GM19099 (cell line): ENCODE data around the gene PPM1M.

Source experiments
- POLR2A ChIP-seq: IDR thresholded peaks from 3 replicates; pipeline ENCODE4 v1.6.1; 2011; ENCODE audit warnings: low read depth; ENCODE audit not compliant: insufficient read length; ENCODE audit errors: extremely low read depth

PPM1M gene

GRCh38 chr3:52210037-52210436 is 35.5 kb upstream of the PPM1M start:
- TF ChIP-seq POLR2A, result no peak

GRCh38 chr3:52210550-52211046 is 35.0 kb upstream of the PPM1M start:
- no peak for TF ChIP-seq POLR2A

GRCh38 chr3:52211268-52211891 is 34.2 kb upstream of the PPM1M start:
- no peak for TF ChIP-seq POLR2A

GRCh38 chr3:52213005-52213404 is 32.6 kb upstream of the PPM1M start:
- TF ChIP-seq POLR2A, result no peak

DNA sequence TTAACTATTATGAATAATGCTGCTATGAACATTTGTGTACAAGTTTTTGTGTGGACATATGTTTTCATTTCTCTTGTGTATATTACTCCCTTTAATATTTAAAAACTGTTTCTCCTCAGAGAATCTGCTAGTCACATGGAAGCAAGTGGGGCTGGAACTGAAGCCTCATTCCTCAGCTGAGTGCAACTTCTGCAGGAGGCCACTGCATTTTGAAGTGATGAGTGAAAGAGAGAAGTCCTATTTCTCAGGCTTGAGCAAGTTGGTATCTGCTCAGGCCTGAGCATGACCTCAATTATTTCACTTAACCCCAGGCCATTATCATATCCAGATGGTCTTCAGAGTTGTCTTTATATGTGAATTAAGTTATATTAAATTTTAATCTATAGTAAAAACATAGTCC is 31.7 kb upstream of the PPM1M start:
- no peak for TF ChIP-seq POLR2A

- TF ChIP-seq POLR2A, result no peak
Measured at GRCh38 chr3:52215351-52215750, 30.2 kb upstream of the PPM1M start.

DNA sequence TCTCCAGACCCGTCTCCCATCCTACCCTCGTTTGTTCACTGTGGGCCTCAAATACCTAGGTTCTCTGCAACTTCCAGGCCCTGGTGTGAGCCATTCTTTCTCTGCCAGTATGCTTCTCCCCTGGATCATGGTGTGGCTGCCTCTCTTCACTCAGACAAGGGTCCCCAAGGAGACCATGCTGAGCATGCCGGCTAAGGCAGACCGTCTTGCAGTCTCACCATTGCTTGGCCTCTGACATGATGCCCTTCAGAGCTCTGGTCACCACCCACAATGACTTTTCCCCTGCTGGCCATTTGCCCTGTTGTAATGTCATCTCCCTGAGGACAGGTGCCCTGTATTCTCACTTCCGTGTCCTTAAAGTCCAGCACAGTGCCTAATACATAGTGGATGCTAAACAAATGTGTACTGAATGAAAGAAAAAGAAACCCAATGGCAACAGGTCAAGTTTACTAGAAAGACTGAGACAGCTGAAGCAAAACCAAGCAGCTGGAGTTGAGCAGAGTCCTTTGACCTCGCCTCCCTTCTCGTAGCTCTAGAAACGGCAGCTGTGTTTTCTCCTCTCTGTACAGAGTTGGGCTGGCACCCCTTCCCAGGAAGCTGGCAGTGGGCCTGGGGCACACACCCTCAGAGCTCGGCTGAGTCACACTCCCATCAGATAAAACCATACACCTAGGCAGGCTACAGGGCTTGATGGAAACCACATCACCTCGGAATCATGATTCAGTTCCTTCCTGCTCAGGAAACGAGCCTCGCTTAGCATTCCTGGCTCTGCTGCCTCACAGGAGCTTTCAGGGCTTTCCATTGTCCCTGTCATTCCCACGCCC is 28.8 kb upstream of the PPM1M start:
- no peak for TF ChIP-seq POLR2A

DNA sequence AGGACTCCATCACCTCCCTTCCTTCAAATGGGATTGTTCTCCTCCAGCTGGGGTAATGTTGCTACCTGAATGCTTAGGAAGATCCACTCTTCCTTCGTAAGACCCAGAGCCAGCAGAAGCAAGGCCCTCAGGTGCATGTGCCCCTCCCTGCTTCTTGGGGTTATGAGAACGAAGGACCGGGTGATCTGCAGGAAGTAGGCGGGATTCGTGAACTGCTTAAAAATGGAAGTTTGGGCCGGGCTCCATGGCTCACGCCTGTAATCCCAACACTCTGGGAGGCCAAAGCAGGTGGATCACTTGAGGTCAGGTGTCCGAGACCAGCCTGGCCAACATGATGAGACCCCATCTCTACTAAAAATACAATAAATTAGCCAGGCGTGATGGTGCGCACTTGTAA is 28.2 kb upstream of the PPM1M start:
- no peak for TF ChIP-seq POLR2A

GRCh38 chr3:52218026-52218425 is 27.5 kb upstream of the PPM1M start:
- TF ChIP-seq POLR2A, result no peak

GRCh38 chr3:52218454-52218853 is 27.1 kb upstream of the PPM1M start:
- TF ChIP-seq POLR2A, result no peak

DNA sequence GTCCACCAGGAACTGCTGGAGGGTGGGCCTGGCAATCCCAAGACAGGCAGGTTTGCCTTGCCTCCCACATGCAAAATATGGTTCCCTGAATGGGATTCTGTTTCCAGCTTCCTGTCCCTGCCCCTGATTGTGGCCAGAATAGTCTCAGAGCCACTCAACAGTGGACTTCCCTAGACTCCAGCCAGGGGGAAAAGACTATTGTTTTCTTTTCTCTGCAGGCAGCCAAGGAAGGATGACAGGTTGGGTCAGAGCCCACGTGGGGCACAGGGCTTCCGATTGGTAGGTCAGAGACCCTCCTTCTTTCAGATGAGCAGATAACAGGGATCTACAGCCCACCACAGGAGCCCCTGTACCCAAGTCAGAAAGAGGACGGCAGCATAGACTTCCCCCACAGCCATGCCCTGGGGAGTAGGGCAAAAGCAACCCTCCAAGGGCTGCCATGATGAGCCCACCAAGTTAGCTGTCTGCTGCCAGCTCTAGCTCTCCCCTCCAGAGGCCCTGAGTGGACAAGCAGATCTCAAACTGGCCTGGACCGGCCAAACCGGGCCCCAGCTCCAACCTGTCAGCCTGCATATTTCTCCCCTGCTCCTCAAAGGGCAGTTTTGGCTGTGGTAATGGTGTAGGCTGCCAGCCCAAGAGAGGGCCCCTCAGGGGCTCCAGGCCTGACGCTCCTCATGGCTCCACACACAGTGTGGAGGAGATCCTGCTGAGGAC is 26.5 kb upstream of the PPM1M start:
- TF ChIP-seq POLR2A, result no peak

GRCh38 chr3:52220380-52221026 is 25.1 kb upstream of the PPM1M start:
- no peak for TF ChIP-seq POLR2A

GRCh38 chr3:52221141-52221562 is 24.4 kb upstream of the PPM1M start:
- TF ChIP-seq POLR2A, result no peak

DNA sequence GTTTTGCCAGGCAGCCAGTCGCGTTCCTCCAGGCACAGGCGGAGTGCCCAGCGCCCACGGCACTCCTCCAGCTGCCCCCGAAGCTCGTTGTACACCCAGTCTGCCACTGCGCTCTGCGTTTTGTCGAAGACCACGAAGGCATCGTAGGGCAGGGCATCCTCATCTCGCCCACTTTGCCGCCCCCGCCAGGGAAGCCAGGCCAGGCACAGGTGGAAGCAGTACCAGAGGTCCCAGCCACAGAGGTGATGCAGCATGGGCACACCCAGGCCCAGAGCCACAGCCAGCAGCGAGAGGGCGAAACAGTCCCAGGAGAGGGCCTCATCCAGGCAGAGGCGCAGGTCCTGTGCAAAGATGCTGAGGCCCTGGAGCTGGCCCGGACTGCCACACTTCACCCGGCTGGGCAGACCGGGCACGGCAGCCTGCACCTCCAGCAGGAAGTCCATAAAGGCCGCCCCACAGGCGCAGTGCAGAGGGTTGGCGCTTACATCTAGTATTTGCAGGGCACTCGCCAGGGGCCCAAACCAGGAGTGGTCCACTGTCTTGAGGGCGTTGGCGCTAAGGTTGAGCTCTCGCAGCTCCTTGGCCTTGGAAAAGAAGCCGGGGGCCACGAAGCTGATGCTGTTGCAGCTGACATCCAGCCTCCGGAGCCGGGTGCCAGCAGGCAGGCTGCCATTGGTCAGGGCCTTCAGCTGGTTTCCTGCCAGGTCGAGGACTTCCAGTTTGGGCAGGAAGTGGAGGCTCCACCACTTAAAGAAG is 23.8 kb upstream of the PPM1M start:
- TF ChIP-seq POLR2A, result no peak

GRCh38 chr3:52222319-52223221 is 23.0 kb upstream of the PPM1M start:
- TF ChIP-seq POLR2A, result no peak
